ENCODE data around the gene LRRC4C. TPM values are rescaled to one million over a fixed set of nuclear protein-coding genes. Genes with fewer than 3 reads are reported as not detected.

The LRRC4C gene
- total RNA-seq, 1 experiment from 2014 or later = 0.13 TPM

GRCh38 chr11:40514124-40514523 is 945.3 kb downstream of the LRRC4C start:
- H3K36me3 Mint-ChIP-seq (ENCODE audit: insufficient read depth in 1 of 3, low read depth in 3 of 3) = no peaks in the 10 kb centered on the region
- Histone ChIP-seq H3K23ac (ENCODE audit: insufficient read length, low read depth, low read length) (no peak overlapping the region), H3K79me1 (ENCODE audit: insufficient read depth, low read depth, low read length, poor library complexity, severe bottlenecking) (no peaks in the 10 kb centered on the region), H2BK5ac (ENCODE audit: insufficient read length, low read length) (no peak overlapping the region), H3K27ac (ENCODE audit: insufficient read length, low read depth, low read length) (no peak overlapping the region), H4K20me1 (ENCODE audit: control insufficient read depth, insufficient read depth, insufficient read length) (no peaks in the 10 kb centered on the region), H3K14ac (ENCODE audit: insufficient read depth, low read length) (no peak overlapping the region), H4K5ac (ENCODE audit: insufficient read length, low read depth, low read length) (no peak overlapping the region), H3T11ph (ENCODE audit: low read length) (no peak overlapping the region), H3K27me3 (ENCODE audit: insufficient read depth, low read length) (no peaks in the 10 kb centered on the region), H4K91ac (ENCODE audit: insufficient read length, low read depth, low read length) (no peak overlapping the region), H3K4me1 (ENCODE audit: insufficient read depth, low read length) (no peaks in the 10 kb centered on the region), H2AFZ (ENCODE audit: low read length) (no peak overlapping the region), H3K9ac (ENCODE audit: extremely low read depth, insufficient read length, low read length) (no peak overlapping the region), H3K79me2 (ENCODE audit: insufficient read depth, low read length) (no peaks in the 10 kb centered on the region), H4K8ac (replicated peaks; ENCODE audit: insufficient read length, low read depth, low read length) (no peak overlapping the region), H2AK5ac (ENCODE audit: insufficient read length, low read length) (no peak overlapping the region), H2BK15ac (ENCODE audit: low read depth, low read length) (no peak overlapping the region), H3K4me2 (ENCODE audit: insufficient read depth, insufficient read length, low read length) (no peak overlapping the region), H3K18ac (ENCODE audit: insufficient read length, low read depth, low read length) (no peak overlapping the region), H2BK120ac (ENCODE audit: low read depth, low read length, poor library complexity, severe bottlenecking) (no peak overlapping the region), H2BK20ac (ENCODE audit: low read depth, low read length, poor library complexity, severe bottlenecking) (no peak overlapping the region), H3K23me2 (ENCODE audit: insufficient read length, low read depth, low read length, poor library complexity, severe bottlenecking) (no peaks in the 10 kb centered on the region), H3K4ac (ENCODE audit: low read depth, low read length) (no peak overlapping the region), H2BK12ac (ENCODE audit: insufficient read length, low read depth, low read length) (no peak overlapping the region), H3K9me3 (ENCODE audit: control insufficient read depth, low read depth, low read length) (no peaks in the 10 kb centered on the region), H3K56ac (ENCODE audit: insufficient read length, low read depth, low read length) (no peak overlapping the region)
- H3K4me3 Mint-ChIP-seq = no peak overlapping the region
- no peaks in the 10 kb centered on the region for H3K27me3 Mint-ChIP-seq (ENCODE audit: low read depth)
- H3K27ac Mint-ChIP-seq = no peak overlapping the region
- no peak for DNase-seq
- WGBS (ENCODE audit: extremely low coverage, insufficient read length, low lambda C conversion rate) = no CpG with 5 or more reads among the region's 1 CpG
- H3K4me1 Mint-ChIP-seq = peaks cover 0 to 2% of the 10 kb centered on the region in 2 experiments; a peak in 1 of 4 replicates
- TF ChIP-seq CTCF (conservative IDR thresholded peaks at IDR 0.05) = no peak
- H3K9me3 Mint-ChIP-seq = peaks cover 0 to 4% of the 10 kb centered on the region in 2 experiments; a peak in 3 of 5 replicates

Data from H9 (cell line).